HG03159 (cell line): Measurements from ENCODE around the gene SLC17A9.
A peak's percentile ranks its signal among the peaks of the same experiment; 100 is the strongest.

Experiments used
- ATAC-seq: cut with Tn5 transposase; IDR thresholded peaks from one replicate; pipeline ENCODE4 v1.9.1; 2021; ENCODE audit warnings: mild to moderate bottlenecking, moderate library complexity; ENCODE audit not compliant: unreplicated experiment

Gene SLC17A9

DNA sequence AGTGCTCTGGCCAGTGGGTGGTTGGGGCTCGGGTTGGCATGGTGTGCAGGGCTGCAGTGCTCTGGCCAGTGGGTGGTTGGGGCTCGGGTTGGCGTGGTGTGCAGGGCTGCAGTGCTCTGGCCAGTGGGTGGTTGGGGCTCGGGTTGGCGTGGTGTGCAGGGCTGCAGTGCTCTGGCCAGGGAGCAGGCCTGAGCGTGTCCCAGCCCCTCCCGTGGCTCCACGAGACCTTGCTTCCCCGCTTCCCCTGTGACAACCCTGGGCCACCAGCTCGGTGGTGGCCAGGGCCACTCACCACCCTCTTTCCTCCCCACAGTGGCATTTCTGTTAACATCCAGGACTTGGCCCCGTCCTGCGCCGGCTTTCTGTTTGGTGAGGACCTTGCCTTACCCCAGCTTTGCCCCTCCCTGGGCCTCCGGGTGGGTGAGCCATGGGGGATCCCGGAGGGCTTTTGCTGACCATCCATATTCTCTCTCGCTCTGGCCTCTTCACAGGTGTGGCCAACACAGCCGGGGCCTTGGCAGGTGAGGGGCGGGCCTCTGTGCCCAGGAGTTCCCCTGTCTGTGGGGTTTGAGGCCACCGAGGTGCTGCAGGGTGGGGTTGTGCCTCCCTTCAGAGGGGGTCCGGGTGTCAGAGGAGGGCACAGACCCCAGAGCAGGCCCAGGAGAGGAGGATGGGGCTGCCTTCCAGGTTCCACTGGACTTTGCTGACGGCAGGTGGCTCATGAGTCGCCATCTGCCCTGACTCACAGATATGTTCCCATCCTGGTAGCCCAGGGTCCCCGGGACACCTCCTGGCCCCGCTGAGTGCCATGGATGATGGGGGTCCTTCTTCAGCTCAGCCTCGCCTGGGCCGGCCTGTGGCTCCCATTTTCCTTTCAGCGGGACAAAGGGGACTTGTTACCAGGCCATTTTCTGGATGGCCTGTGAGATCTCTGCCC is 14.0 kb downstream of the SLC17A9 start:
- ATAC-seq, result no peak

DNA sequence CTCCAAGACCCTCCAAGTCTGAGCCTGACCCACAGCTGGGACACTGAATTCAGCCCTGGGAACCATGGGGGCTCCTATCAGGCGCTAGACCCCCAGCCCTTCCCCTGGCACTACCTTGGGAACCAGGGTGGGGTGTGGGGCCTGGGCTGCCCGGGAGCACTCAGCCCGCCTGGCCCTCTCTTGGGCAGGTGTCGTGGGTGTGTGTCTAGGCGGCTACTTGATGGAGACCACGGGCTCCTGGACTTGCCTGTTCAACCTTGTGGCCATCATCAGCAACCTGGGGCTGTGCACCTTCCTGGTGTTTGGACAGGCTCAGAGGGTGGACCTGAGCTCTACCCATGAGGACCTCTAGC is 14.6 kb downstream of the SLC17A9 start:
- ATAC-seq, result no peak

GRCh38 chr20:62967628-62968351 is 15.3 kb downstream of the SLC17A9 start:
- no peak for ATAC-seq

GRCh38 chr20:62968378-62969178 is 16.1 kb downstream of the SLC17A9 start:
- ATAC-seq, result no peak

GRCh38 chr20:62969179-62969760 is 16.8 kb downstream of the SLC17A9 start:
- ATAC-seq, result no peak

- no peak for ATAC-seq
These were observed 17.4 kb downstream of the SLC17A9 start for GRCh38 chr20:62969939-62970306.

- no peak for ATAC-seq
These were observed 18.1 kb downstream of the SLC17A9 start for GRCh38 chr20:62970307-62971210.

GRCh38 chr20:62971211-62971949 is 18.9 kb downstream of the SLC17A9 start:
- ATAC-seq, result no peak

DNA sequence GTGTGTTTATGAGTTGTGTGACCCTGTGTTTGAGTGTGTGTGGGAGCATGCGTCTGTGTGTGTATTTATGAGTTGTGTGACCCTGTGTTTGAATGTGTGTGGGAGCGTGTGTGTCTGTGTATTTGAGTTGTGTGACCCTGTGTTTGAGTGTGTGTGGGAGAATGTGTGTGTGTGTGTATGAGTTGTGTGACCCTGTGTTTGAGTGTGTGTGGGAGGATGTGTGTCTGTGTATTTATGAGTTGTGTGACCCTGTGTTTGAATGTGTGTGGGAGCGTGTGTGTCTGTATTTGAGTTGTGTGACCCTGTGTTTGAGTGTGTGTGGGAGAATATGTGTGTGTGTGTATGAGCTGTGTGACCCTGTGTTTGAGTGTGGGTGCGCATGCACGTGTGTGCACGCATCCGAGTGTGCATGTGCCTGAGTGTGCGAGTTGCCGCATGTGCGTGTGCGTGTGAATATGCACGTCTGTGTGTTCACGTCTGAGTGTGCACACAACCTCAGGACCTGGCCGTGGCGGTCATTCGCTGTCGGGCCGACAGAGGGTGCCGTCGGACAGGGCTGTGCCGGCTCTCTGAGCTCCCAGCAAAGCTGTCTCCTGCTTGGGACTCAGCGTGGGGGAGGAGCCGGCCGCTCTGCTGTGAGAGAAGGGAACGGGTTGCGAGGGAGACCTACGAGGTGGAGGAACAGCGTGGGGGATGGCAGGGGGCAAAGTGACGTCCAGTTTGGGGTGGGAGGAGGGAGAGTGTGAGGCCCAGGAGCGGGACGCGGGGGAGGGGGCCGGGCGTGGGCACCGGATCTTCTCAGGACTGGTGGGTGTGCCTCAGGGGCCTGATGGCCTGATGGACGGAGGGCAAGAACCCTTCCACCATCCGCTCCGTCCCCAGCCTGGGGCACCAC is 19.7 kb downstream of the SLC17A9 start:
- ATAC-seq, result no peak

DNA sequence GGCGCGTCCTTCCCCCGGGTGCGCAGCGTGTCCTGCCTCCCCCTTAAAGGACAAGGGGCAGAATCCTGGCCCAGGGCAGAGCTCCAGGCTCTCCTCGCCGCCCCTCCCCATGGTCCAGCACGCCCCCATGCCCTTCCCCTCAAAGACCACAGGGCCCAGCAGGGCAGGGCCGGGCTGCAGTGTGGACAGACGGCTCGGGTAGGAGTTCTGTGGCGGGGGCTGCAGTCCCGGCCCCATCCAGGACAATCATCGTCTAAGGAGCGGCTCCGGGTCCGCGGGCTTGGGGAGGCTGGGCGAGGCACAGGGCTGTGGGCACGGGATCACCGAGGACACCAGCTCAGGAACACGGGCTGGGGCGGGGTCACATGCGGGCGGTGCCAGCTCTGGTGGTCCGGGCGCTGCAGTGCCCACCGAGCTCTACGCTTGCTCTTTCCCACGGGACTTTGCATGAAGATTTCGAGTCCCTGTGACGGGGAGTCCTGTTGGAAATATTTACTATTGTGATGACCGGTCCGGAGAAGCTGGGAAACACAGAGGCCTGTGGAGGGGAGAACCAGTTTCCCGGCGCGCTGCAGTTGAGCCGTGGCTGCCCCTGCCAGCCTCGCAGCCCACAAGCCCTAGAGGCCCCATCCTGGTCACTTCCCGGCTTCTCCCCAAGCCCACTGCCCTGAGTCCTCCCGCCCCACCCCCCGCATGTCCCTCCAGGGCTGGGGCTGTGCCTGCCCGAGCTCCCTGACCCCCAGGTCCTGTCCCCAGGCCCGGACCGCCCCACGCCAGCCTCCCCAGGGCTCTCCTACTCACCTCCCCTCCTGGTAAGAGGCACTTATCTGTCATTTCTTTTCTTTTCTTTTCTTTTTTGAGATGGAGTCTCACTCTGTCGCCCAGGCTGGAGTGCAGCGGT is 20.6 kb downstream of the SLC17A9 start:
- ATAC-seq, result no peak

DNA sequence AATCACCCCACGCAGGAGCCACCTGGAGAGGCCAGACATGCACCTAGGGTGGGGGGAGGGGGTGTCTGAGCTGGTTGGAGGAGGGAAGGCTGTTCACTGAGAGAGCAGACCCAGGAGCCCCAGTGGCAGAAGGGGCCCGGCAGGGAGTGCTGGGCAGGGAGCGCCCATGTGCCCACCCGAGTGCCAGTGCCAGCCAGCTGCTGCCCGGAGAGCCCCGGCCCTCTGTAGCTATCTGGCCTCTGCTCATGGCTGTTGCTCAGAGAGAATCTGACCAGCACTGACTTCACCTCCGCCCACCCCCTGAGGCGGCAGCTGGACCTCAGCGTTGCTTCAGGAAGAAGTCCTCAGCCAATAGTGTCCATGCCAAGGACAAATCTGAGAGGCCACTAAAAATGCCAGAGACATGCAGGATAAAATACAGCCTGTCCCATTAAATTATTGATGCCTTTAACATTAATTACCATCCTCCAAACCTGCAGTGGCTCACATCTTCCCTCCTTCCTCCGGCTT is 22.8 kb downstream of the SLC17A9 start:
- ATAC-seq, result no peak

GRCh38 chr20:62975812-62976508 is 23.5 kb downstream of the SLC17A9 start:
- ATAC-seq, result no peak

GRCh38 chr20:62976886-62977285 is 24.4 kb downstream of the SLC17A9 start:
- ATAC-seq, result no peak

GRCh38 chr20:62977613-62978560 is 25.4 kb downstream of the SLC17A9 start:
- ATAC-seq, result peak; percentile 54

DNA sequence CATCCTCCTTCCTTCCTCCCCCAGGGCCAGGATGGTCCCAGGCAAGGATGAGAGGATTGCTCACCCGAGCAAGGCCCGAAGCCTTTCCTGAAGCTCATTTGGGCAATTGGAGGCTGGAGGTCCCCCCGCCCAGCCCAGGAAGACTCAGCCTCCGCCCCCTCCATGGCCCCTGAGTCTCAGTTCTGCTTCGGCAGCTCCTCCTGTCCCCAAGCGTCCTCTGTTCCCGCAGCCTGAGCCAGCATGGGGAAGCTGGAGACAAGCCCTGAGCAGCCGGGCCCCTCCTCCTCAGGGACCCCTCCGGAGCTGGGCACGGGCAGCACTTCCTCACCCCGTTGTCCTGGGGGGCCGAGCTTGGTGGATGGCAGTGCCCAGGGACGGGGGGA is 26.0 kb downstream of the SLC17A9 start:
- no peak for ATAC-seq
